ENCODE results near the gene LRSAM1.

Gene LRSAM1

GRCh38 chr9:127502706-127503378 lies 51.5 kb downstream of the LRSAM1 start:
- H3K4me3 ChIP-seq: no peak overlapping the region
- peaks cover 15% of the 10 kb centered on the region for H3K36me3 ChIP-seq
- no peaks in the 10 kb centered on the region for H3K9me3 ChIP-seq
- peaks cover 7% of the 10 kb centered on the region; the same call in 1 of the 2 replicates for H3K4me1 ChIP-seq
- H3K9ac ChIP-seq: no peak overlapping the region
- no peaks in the 10 kb centered on the region for H4K20me1 ChIP-seq
- H3K4me2 ChIP-seq: no peak overlapping the region
- H3K27ac ChIP-seq: no peak overlapping the region
- no peak for TF ChIP-seq Cebpa-rat (IDR thresholded peaks at IDR 0.05)
- H3K27me3 ChIP-seq: no peaks in the 10 kb centered on the region

- Histone ChIP-seq H3K4me1 (peaks cover under 1% of the 10 kb centered on the region; the same call in 1 of the 2 replicates), H3K4me3 (no peak overlapping the region), H3K9me3 (no peaks in the 10 kb centered on the region), H4K20me1 (no peaks in the 10 kb centered on the region), H3K27ac (no peak overlapping the region), H3K36me3 (peaks cover 20% of the 10 kb centered on the region), H3K9ac (no peak overlapping the region), H3K27me3 (no peaks in the 10 kb centered on the region), H3K4me2 (no peak overlapping the region)
- TF ChIP-seq Cebpa-rat (IDR thresholded peaks at IDR 0.05): no peak
Measured at GRCh38 chr9:127503379-127503921, 52.1 kb downstream of the LRSAM1 start.

GRCh38 chr9:127503947-127504886 lies 52.9 kb downstream of the LRSAM1 start:
- TF ChIP-seq Cebpa-rat (IDR thresholded peaks at IDR 0.05): no peak
- H3K4me1 ChIP-seq: peaks cover 5% of the 10 kb centered on the region
- peaks cover 27% of the 10 kb centered on the region for H3K36me3 ChIP-seq
- H3K27me3 ChIP-seq: no peaks in the 10 kb centered on the region
- H3K27ac ChIP-seq: no peak overlapping the region
- H3K9me3 ChIP-seq: no peaks in the 10 kb centered on the region
- no peak overlapping the region for H3K9ac ChIP-seq
- H4K20me1 ChIP-seq: no peaks in the 10 kb centered on the region
- no peak overlapping the region for H3K4me3 ChIP-seq
- no peak overlapping the region for H3K4me2 ChIP-seq

DNA sequence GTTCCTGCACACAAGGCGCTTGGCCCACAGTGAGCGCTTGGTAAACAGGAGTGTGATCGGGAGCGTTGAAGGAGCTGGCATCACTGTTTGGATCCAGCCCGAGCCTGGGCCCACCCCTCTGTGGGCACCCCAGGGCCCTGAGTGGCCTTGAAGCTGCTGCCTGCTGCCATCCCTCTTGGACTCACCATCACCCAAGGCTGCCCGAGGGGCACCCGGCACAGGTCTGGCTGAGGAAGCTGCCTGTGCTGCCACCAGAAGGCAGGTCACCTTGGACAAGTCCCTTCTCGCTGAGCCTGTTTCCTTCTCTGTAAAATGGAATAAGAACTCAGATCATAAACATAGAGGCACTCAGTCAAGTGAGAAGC lies 53.6 kb downstream of the LRSAM1 start:
- no peak overlapping the region for H3K4me3 ChIP-seq
- TF ChIP-seq Cebpa-rat (IDR thresholded peaks at IDR 0.05): no peak
- no peaks in the 10 kb centered on the region for H3K9me3 ChIP-seq
- no peaks in the 10 kb centered on the region for H3K27me3 ChIP-seq
- no peak overlapping the region for H3K9ac ChIP-seq
- H4K20me1 ChIP-seq: no peaks in the 10 kb centered on the region
- peaks cover 11% of the 10 kb centered on the region for H3K4me1 ChIP-seq
- H3K4me2 ChIP-seq: no peak overlapping the region
- H3K27ac ChIP-seq: no peak overlapping the region
- H3K36me3 ChIP-seq: peaks cover 28% of the 10 kb centered on the region

- Histone ChIP-seq H3K9me3 (no peaks in the 10 kb centered on the region), H3K4me1 (peaks cover 17% of the 10 kb centered on the region), H3K4me3 (no peak overlapping the region), H3K4me2 (no peak overlapping the region), H3K9ac (no peak overlapping the region), H4K20me1 (no peaks in the 10 kb centered on the region), H3K27ac (no peak overlapping the region), H3K36me3 (peaks cover 28% of the 10 kb centered on the region), H3K27me3 (no peaks in the 10 kb centered on the region)
- TF ChIP-seq Cebpa-rat (IDR thresholded peaks at IDR 0.05): no peak
Measured at GRCh38 chr9:127505396-127506116, 54.2 kb downstream of the LRSAM1 start.

- H3K9ac ChIP-seq: no peak overlapping the region
- TF ChIP-seq Cebpa-rat (IDR thresholded peaks at IDR 0.05): no peak
- H3K4me2 ChIP-seq: no peak overlapping the region
- no peaks in the 10 kb centered on the region for H3K27me3 ChIP-seq
- no peak overlapping the region for H3K4me3 ChIP-seq
- H3K36me3 ChIP-seq: peaks cover 28% of the 10 kb centered on the region
- H3K4me1 ChIP-seq: peaks cover 17% of the 10 kb centered on the region
- no peaks in the 10 kb centered on the region for H3K9me3 ChIP-seq
- no peak overlapping the region for H3K27ac ChIP-seq
- no peaks in the 10 kb centered on the region for H4K20me1 ChIP-seq
Measured at GRCh38 chr9:127506117-127506813, 55.0 kb downstream of the LRSAM1 start.

- no peak for TF ChIP-seq Cebpa-rat (IDR thresholded peaks at IDR 0.05)
- Histone ChIP-seq H3K36me3 (peaks cover 28% of the 10 kb centered on the region), H3K4me3 (no peak overlapping the region), H3K27me3 (no peaks in the 10 kb centered on the region), H4K20me1 (no peaks in the 10 kb centered on the region), H3K4me1 (peaks cover 17% of the 10 kb centered on the region), H3K9ac (no peak overlapping the region), H3K9me3 (no peaks in the 10 kb centered on the region), H3K27ac (no peak overlapping the region), H3K4me2 (no peak overlapping the region)
Measured at GRCh38 chr9:127506814-127507750, 55.8 kb downstream of the LRSAM1 start.
